HUES48 (cell line): ENCODE measurements around the gene AQP5.

Experiments used
- H3K27ac ChIP-seq: one replicate; pipeline ENCODE4 v1.7.0; 2013; ENCODE audit warnings: low read depth, low read length, inconsistent platforms
- H3K27me3 ChIP-seq: 2 replicates; pipeline ENCODE4 v1.6.1; 2013; ENCODE audit warnings: mild to moderate bottlenecking, low read length; ENCODE audit not compliant: control insufficient read depth, insufficient read depth
- H3K36me3 ChIP-seq: 2 replicates; pipeline ENCODE4 v1.6.1; 2013; ENCODE audit warnings: low read length; ENCODE audit not compliant: control insufficient read depth, insufficient read depth
- H3K4me1 ChIP-seq: 2 replicates; pipeline ENCODE4 v1.6.1; 2013; ENCODE audit warnings: mild to moderate bottlenecking, low read length; ENCODE audit not compliant: control insufficient read depth, insufficient read depth
- H3K4me3 ChIP-seq: 2 replicates; pipeline ENCODE4 v1.5.1; 2013; ENCODE audit warnings: mild to moderate bottlenecking, low read depth, low read length
- H3K9ac ChIP-seq: 2 replicates; pipeline ENCODE4 v1.6.1; 2013; ENCODE audit warnings: mild to moderate bottlenecking, low read depth, low read length, moderate library complexity
- H3K9me3 ChIP-seq: 2 replicates; pipeline ENCODE4 v1.6.1; 2013; ENCODE audit warnings: low read length; ENCODE audit not compliant: control insufficient read depth, insufficient read depth

Gene AQP5

GRCh38 chr12:49952391-49953055, 9.1 kb upstream of the AQP5 start:
- H3K27me3 ChIP-seq: peaks cover 34% of the 10 kb centered on the region
- no peak overlapping the region for H3K9ac ChIP-seq
- H3K36me3 ChIP-seq: no peaks in the 10 kb centered on the region
- no peak overlapping the region for H3K27ac ChIP-seq
- no peaks in the 10 kb centered on the region for H3K9me3 ChIP-seq
- peaks cover 5% of the 10 kb centered on the region; the same call in 1 of the 2 replicates for H3K4me1 ChIP-seq
- H3K4me3 ChIP-seq: no peak overlapping the region

GRCh38 chr12:49953151-49953550, 8.5 kb upstream of the AQP5 start:
- Histone ChIP-seq H3K27me3 (peaks cover 40% of the 10 kb centered on the region), H3K27ac (no peak overlapping the region), H3K9ac (no peak overlapping the region), H3K4me1 (peaks cover 3% of the 10 kb centered on the region; the same call in 1 of the 2 replicates), H3K4me3 (no peak overlapping the region), H3K36me3 (no peaks in the 10 kb centered on the region), H3K9me3 (no peaks in the 10 kb centered on the region)

GRCh38 chr12:49953961-49954846, 7.5 kb upstream of the AQP5 start:
- H3K9ac ChIP-seq: no peak overlapping the region
- H3K4me3 ChIP-seq: no peak overlapping the region
- no peaks in the 10 kb centered on the region for H3K9me3 ChIP-seq
- H3K27me3 ChIP-seq: peaks cover 49% of the 10 kb centered on the region
- H3K36me3 ChIP-seq: no peaks in the 10 kb centered on the region
- H3K27ac ChIP-seq: no peak overlapping the region
- peaks cover 3% of the 10 kb centered on the region for H3K4me1 ChIP-seq

GRCh38 chr12:49954863-49955830, 6.5 kb upstream of the AQP5 start:
- no peak overlapping the region for H3K27ac ChIP-seq
- H3K4me3 ChIP-seq: no peak overlapping the region
- peaks cover 13% of the 10 kb centered on the region for H3K4me1 ChIP-seq
- peaks cover 59% of the 10 kb centered on the region for H3K27me3 ChIP-seq
- no peaks in the 10 kb centered on the region for H3K9me3 ChIP-seq
- no peaks in the 10 kb centered on the region for H3K36me3 ChIP-seq
- H3K9ac ChIP-seq: no peak overlapping the region

- Histone ChIP-seq H3K27ac (no peak overlapping the region), H3K36me3 (no peaks in the 10 kb centered on the region), H3K9ac (no peak overlapping the region), H3K4me3 (no peak overlapping the region), H3K9me3 (no peaks in the 10 kb centered on the region), H3K4me1 (peaks cover 20% of the 10 kb centered on the region), H3K27me3 (peaks cover 68% of the 10 kb centered on the region)
Observed at GRCh38 chr12:49955899-49956662, 5.6 kb upstream of the AQP5 start.

- H3K4me3 ChIP-seq: no peak overlapping the region
- H3K9me3 ChIP-seq: no peaks in the 10 kb centered on the region
- no peak overlapping the region for H3K27ac ChIP-seq
- H3K4me1 ChIP-seq: peaks cover 20% of the 10 kb centered on the region
- peaks cover 74% of the 10 kb centered on the region for H3K27me3 ChIP-seq
- no peak overlapping the region for H3K9ac ChIP-seq
- H3K36me3 ChIP-seq: no peaks in the 10 kb centered on the region
Observed at GRCh38 chr12:49956663-49957569, 4.8 kb upstream of the AQP5 start.

GRCh38 chr12:49957570-49957967, 4.1 kb upstream of the AQP5 start:
- Histone ChIP-seq H3K27ac (no peak overlapping the region), H3K4me1 (peaks cover 20% of the 10 kb centered on the region), H3K36me3 (no peaks in the 10 kb centered on the region), H3K27me3 (peaks cover 81% of the 10 kb centered on the region), H3K9me3 (no peaks in the 10 kb centered on the region), H3K4me3 (no peak overlapping the region), H3K9ac (no peak overlapping the region)

- Histone ChIP-seq H3K9me3 (no peaks in the 10 kb centered on the region), H3K27me3 (peaks cover 93% of the 10 kb centered on the region), H3K36me3 (no peaks in the 10 kb centered on the region), H3K9ac (no peak overlapping the region), H3K4me1 (peaks cover 20% of the 10 kb centered on the region), H3K4me3 (no peak overlapping the region), H3K27ac (no peak overlapping the region)
Observed at GRCh38 chr12:49959685-49960473, 1.8 kb upstream of the AQP5 start.

- peaks cover 88% of the 10 kb centered on the region for H3K27me3 ChIP-seq
- H3K27ac ChIP-seq: no peak overlapping the region
- peak overlapping the region; percentile 48; the same call in 1 of the 2 replicates for H3K4me3 ChIP-seq
- H3K4me1 ChIP-seq: peaks cover 20% of the 10 kb centered on the region
- H3K9me3 ChIP-seq: no peaks in the 10 kb centered on the region
- no peak overlapping the region for H3K9ac ChIP-seq
- no peaks in the 10 kb centered on the region for H3K36me3 ChIP-seq
Observed at GRCh38 chr12:49960474-49961110, 1.1 kb upstream of the AQP5 start.
